Measurements from ENCODE around the gene VWA3A.
"Not testable (repeated sequence)": the region's sequence is repeated elsewhere in the genome, so short reads cannot be mapped to it uniquely, and the experiment has no call there.

Gene VWA3A

DNA sequence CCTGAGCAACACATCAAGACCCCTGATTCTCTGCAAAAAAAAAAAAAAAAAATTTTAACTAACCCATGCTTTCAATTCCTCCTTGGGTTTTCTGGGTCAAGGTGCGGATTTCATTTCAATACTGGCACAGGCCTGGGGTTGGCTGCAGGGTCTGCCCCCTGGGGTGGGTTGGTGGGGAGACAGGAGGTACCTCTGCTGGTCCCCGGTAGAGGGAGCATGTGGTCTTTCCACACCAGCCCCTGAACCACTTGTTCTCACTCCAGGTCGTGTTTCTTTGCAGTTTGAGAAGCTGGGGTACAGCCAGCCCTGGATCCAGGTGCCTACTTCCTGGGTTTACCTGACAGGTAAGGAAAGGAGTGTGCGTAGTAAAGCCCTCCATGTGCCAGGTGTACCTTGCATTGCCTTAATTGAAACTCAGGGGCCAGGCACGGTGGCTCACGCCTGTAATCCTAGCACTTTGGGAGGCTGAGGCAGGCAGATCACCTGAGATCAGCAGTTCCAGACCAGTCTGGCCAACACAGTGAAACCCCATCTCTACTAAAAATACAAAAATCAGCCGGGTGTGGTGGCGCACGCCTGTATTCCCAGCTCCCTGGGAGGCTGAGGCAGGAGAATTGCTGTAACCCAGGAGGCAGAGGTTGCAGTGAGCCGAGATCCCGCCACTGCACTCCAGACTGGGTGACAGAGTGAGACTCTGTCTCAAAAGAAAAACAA, 91.7 kb downstream of the VWA3A start:
- DNase-seq (ENCODE audit: low read depth), result no peak

DNA sequence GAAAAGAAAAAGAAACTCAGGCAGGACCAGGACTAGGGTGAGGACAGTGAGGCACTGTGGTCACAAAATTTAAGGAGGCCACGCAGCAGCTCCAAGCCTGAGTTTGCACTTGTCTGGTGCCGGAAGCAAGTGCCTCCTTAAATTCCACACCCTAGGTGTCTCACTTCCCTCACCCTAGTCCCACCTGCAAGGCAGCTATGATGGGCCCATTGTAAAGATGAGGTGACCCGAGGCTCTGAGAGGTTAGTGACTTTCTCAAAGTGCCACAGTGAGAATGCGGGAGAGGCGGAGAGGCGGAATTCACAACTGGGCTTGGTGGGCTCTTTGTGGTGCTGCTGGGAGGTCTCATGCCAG, 92.3 kb downstream of the VWA3A start:
- no peak for DNase-seq (ENCODE audit: low read depth)

DNA sequence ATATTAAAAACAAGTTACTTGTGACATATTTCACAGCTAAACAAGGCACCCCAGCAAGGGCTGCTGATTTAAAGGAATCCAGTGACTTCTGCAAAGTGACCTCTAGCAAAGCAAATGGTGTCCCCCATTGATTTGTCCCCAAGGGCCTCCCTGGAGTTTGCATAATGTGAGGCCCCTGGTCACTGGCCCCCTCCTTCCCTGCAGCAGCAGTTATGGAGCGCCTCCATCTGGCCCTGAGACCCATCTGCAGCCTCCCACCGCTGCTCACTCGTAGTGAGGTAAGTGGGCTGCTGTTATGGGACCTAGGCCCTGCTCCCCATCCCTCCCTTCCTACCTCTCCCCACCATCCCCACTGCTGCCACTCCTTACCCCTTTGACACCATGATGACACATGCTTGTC, 94.2 kb downstream of the VWA3A start:
- DNase-seq (ENCODE audit: low read depth), result no peak

DNA sequence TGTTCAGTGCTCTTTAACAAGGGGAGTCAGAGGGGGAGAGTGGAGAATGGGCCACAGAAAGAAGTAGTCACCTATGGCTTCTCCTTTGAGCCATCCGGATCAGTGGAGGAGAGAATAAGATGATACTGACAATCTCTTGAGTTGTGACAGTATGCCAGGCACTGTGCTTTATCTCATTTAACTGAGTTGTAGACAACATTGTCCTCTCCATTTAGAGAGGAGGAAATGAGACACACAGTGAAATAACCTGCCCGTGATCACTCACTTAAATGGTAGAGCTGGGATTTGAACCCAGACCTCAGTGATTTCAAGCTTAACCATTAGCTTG, 95.9 kb downstream of the VWA3A start:
- no peak for DNase-seq (ENCODE audit: low read depth)

DNA sequence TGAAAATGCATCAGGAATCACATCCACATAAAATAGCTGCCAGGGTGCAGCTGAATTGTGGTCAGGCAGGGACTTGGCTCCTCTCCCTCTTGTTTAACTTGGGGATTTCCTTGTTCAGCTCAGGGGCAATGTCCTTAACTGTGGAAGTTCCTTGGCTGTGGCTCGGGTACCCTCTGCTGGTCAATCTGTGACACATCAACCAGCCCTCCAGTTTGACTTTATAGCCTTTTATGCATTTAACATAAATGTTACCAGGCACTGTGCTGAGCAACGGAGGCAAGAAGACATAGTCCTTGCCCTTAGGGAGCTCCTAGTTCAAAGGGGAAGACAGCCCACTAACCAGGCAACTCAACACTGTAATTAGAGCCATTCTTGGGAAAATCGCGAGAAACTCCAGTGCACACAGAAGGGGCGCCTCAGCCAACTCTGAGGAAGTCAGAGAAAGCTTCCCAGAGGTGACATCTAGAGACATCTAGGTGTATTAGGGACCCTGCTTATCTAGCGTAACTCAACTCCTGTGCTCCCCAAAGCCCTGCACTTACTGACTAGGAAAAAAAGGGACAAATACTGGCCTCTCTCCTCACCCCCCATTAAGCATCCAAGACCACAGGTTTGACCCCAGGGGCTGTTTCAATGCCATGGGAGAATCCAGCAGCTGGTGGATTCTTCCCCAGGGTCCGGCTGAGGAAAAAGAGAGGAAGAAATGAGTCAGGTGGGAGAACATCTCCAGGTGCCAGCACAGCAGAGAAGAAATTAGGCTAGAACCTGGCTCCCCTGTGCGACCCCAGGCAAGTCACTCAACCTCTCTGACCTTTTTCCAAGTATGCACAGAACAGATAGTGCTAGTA, 96.5 kb downstream of the VWA3A start:
- DNase-seq (ENCODE audit: low read depth), result peak; percentile 91

DNA sequence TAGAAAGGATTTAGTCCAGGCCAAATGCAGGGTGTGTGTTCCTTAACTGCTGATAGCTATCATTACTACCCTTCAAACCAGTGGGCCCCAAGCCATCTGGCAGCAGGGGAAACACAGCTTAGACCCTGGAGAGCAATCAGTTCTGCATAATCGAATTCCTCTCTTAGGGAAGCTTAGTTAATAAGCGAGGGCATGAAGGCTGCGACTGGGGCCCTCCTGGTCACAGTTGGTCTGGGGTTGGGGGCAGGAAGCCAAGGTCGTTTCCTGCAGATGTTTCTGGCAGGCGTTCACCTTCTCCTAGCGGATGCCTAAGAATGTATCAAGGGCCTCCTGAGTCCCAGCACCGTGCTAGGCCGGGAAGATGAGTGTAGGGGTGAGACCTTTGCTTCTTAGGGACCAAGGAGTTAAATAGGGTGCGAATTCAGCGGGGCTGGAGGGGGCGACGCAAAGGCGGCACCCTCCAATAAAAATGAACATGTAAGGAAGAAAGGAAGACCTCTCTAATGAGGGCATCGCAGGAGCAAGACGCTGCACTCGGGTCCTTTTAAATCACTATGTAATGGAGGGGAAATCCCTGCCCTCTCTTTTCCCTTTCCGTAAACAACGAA, 97.2 kb downstream of the VWA3A start:
- DNase-seq (ENCODE audit: low read depth), result no peak

DNA sequence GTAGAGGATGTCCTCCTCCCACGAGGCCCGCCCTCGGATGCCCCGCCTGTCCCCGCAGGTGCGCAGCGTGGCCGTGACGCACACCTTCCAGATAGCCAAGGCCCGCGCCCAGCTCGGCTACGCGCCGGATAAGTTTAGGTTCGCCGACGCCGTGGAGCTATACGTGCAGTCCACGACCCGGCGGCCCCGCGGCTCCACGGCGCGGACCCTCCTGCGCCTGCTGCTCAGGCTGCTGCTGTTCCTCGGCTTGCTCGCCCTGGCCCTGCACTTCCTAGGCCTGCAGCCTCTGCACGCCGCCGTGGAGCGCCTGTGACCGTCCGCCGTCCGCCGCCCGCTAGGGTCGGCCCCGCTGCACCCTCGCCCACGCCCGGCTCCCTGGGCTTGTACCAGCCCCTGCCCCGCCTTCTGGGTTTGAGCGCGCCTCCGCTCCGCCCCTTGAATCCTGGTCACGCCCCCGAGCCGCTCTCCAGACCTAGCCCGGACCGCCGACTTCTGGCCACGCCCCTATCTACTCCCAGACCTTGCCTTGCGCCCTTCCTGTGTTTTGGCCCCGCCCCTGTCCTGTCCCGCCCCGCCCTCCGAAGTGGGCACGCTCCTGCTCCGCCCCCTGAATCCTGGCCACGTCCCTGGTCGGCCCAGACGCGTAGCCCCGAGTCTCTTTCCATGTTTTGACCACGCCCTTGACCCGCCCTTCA, 97.9 kb downstream of the VWA3A start:
- peak; percentile 99 for DNase-seq (ENCODE audit: low read depth)

DNA sequence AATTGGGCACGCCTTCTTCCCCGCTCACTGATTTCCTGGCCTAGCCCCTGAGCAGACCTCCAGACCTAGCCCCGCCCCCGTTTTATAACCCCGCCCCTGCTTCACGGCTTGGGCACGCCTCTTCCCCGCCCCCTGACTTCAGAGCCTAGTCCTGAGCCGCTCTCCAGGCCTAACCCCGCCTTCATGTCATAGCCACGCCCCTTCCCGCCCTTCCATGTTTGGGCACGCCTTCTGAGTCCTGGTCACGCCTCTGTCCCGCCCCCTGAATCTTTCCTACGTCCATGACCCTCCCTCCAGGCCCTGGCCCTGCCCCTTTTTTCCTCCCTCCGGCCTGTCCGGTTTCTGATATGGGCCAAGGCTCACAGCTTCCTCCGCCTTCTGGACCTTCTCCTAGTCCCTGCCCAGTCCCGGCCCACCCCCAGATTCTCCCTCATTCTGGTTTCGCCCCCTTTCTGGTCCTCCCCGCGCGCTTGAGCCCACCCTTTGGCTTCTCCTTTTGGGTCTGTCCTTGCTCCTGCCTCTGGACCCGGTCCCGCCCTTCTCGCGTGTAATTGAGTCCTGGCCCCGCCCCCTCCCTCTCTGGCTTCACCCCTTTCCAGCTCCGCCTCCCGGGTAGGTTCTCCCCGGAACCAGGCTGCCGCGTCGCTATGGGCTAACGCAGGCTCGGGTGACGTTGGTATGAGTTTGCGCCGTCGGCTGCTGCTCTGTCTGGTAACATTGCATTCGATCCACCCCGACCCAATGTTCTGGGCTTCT, 98.6 kb downstream of the VWA3A start:
- peak; percentile 99 for DNase-seq (ENCODE audit: low read depth)

DNA sequence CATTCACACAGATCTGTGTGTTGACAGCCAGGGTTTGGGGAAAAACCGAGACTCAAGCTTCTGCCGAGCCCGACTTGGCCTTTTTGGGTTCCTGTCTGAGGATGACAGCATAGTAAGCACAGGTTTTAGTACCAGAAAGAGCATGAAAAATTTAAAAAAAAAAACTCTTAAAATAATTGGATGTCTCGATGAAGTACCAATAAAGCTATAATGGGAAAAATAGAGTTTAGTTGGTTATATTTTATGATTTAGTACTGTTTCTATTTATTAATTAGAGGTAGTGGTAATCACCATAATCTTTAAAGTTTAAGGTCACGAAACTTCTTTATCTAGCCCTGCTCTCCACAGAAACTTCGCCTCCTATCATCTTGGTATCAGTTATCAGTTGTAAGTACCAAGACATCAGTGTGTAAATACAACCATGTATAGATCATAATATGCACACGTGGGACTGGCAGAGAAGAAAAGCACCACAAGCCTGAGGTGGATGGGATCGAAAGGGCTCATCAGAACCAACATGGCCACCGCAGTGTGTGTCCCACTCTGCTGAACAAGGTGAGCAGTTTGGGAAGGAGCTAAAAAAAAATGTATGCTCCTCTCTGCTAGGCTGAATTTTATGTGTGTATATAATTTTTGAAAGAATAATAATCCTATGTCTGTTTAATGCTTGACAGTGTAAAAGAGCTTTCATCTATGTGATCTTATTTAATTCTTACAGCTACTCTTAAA, 99.4 kb downstream of the VWA3A start:
- DNase-seq (ENCODE audit: low read depth), result no peak

DNA sequence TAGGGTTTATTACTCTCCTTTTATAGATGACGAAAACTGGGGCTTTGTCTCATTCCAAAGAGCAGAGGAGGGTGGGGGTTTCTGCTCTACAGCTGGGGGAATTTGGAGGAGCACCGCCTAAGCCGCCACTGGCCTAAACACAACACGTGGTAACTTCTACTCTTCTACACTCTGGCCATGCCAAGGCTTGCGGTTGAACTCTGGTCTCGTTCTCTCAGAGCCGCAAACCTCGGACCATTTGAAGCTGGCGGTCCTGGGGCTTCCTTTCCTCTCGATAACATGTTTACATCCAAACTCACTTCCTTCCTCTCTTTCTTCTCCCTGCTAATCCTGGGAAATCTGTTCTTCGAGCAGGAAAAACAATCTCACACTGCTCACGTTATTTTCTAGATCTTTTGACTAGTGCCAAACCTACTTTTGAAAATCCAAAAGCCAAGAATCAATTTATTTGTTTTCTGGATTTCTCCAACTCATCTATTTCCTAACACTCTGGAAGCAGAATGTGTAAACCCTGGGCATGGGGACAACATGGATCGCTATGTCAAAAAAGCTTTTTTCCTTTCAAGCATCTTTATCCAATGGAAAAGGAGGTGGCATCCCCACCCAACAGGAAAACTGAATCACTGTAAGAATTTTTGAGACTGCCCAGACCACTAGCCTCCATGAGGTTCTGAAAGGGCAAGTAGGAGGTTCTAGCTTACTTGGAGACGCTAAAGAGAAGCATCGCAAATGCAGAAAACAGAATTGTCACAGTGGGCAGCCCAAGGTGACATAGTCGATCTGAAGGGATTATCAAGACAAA, 100.1 kb downstream of the VWA3A start:
- peak; percentile 98 for DNase-seq (ENCODE audit: low read depth)

DNA sequence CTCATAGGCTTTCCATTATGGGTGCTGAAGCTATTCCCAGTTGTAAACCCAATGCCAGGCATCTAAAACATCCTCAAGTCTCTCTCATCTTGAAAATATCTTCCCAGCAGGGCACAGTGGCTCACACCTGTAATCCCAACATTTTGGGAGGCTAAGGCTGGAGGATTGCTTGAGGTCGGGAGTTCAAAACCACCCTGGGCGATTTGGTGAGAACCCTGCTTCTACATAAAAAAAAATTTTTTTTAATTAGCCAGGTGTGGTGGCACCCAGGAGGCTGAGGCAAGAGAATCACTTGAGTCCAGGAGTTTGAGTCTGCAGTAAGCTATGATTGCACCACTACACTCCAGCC, 100.7 kb downstream of the VWA3A start:
- DNase-seq (ENCODE audit: low read depth), result no peak

DNA sequence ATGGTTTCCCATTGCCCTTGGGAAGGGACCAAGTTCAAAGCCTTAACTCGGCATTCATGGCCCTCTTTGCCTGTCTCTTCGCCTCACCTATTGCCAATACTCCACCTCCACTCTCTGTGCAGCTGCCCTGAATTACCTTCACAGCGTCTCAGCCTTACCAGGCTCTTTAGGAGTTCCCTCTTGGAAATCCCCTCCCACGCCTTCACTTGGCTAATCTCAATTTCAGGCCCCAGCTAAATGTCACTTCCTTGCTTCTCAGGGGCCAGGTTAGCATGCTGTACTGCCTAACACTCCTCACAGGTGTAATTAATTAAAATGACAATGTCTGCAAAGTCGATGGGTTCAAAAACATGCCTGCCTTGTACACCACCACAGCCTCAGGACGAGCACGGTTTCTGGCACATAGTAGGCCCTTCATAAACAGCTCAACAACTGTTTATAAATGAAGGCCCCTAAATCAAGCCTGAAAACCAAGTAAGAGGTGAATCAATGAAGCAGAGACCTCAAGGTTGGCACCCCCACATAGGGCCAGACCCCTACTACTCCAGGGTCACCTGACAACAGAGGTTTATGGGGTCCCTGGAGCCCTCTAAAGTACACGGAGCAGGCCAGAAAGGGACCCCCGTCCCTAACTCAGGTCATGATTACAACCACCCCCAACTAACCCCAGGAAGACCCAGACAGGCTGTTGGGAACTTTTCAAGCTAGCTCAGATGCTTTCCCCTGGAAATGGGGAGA, 102.5 kb downstream of the VWA3A start:
- no peak for DNase-seq (ENCODE audit: low read depth)

DNA sequence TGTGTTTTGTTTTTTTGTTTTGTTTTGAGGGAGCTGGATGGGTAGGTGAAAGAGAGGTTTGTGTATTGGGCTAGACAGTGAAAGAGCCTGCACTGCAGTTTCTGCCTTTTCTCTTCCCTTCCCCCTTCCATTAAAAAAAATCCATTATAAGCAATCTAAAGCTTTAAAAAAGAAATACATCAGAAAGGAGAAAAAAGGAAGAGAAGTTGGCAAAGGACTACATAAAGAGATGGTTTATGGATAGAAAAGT, 103.0 kb downstream of the VWA3A start:
- no peak for DNase-seq (ENCODE audit: low read depth)

DNA sequence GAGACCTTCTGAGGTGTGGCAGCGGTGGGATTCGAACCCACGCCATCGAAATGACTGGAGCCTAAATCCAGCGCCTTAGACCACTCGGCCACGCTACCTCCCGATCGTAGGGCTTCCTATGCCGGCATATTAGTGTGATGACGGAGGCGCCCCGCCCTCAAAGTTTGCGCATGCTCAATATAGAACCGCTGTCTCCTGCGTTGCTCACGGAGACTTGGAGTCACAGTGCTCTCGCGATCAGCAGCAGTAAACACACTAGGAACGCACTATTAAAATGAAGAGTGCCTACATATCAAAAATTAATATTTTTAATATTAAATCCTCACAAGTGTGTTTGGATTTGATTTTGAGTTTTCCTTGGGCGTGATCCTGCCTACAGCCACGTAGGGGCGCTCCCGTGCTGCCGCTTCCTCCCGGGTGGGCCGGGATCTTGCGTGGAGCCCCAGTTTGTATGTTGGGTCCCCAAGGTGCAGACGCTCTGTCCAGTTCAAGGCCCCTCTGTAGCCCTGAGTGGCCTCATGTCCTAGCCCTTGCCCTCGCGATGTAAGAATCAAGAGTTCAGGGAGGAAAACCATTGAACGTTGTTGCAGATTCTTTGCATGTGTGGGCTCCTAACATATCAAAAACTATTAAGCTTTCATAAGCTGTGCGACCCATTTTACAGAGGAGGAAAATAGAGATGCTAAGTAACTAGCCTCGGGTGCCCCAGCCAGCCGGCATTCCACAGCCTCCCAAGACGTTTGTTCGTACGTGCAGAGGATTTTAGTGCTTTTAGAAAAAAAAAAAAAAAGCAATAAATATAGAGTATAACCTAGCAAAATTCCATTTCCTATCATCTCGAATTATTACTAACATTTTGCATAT, 103.6 kb downstream of the VWA3A start:
- peak; percentile 84 for DNase-seq (ENCODE audit: low read depth)

DNA sequence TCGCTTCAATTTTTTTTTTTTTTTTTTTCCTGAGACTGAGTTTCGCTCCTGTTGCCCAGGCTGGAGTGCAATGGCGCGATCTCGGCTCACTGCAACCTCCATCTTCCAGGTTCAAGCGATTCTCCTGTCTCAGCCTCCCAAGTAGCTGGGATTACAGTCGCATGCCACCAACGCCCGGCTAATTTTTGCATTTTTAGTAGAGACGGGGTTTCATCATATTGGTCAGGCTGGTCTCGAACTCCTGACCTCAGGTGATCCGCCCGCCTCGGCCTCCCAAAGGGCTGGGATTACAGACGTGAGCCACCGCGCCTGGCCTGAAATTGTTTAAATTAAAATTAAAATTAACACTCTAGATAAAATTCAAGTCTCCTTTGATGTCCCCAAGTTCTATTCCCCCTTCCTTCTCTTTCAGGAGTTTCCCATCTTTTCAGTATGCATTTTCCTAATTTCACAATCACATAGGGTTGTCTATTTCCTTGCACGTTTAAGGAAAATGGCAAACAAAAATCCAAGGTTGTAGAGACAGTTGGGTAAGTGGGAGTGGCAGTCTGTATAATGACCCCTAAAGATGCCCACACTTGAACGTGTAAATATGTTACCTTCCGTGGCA, 104.3 kb downstream of the VWA3A start:
- DNase-seq (ENCODE audit: low read depth), result not testable (repeated sequence)

DNA sequence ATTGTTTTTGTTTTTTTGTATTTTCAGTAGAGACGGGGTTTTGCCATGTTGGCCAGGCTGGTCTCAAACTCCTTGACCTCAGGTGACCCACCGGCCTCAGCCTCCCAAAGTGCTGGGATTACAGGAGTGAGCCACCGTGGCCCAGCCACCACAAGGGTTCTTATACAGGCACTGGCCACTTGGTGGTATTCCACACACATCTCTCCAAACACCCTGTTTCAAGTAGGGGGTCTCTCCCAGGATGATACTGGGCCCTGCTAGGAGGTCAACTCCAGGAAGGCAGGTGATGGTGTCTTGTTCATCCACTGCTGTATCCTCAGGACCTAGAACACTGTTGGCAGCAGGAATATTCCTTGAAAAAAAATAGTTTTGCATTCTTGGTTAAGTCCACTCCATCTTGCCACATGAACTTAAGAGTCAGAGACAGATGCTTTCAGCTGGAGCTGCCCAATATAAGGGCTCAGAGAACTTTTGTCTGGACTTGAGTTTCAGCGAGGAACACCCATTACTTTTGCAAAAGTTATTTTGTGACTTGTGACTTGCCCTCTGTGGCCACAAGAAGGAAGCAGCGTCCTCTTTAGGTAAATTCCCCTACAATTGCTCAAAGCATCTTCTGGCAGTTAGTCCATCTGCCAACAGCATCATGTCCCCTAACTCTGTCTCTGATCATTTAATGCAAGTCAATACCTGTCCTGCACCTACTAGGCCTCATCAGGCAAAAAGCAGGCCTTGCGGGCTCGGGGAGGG, 106.4 kb downstream of the VWA3A start:
- peak; percentile 23 for DNase-seq (ENCODE audit: low read depth)

DNA sequence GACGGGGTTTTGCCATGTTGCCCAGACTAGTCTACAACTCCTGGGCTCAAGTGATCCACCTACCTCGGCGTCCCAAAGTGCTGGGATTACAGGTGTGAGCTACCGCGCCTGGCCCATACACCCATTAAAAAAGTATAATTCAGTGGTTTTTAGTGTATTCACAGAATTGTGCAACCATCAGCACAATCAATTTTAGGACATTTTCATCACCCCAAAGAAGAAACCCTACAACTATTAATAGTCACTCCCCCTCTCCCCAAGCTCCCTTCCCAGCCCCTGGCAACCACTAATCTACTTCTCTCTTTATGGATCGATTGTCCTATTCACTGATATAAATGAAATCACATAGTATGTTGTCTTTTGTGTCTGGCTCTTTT, 109.9 kb downstream of the VWA3A start:
- DNase-seq (ENCODE audit: low read depth), result no peak

DNA sequence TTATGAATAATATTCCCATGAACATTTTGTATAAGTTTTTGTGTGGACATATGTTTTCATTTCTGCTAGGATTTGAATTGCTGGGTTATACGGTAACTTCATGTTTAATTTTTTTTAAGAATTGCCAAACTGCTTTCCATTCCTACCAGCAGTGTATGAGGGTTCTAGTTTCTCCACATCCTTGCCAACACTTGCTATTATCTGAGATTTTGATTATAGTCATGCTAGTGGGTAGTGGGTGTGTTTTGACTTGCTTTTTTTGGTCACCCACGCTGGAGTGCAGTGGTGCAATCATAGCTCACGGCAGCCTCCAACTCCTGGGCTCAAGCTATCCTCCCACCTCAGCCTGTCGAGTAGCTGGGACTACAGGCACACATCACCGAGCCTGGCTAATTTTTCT, 110.8 kb downstream of the VWA3A start:
- no peak for DNase-seq (ENCODE audit: low read depth)
